Measurements from ENCODE around the gene PCDH15. TPM values are rescaled to one million over a fixed set of nuclear protein-coding genes. Genes with fewer than 3 reads are reported as not detected.

The PCDH15 gene
- total and polyA plus RNA-seq, 2 experiments from 2014 or later = 0.29 to 0.66 TPM

DNA sequence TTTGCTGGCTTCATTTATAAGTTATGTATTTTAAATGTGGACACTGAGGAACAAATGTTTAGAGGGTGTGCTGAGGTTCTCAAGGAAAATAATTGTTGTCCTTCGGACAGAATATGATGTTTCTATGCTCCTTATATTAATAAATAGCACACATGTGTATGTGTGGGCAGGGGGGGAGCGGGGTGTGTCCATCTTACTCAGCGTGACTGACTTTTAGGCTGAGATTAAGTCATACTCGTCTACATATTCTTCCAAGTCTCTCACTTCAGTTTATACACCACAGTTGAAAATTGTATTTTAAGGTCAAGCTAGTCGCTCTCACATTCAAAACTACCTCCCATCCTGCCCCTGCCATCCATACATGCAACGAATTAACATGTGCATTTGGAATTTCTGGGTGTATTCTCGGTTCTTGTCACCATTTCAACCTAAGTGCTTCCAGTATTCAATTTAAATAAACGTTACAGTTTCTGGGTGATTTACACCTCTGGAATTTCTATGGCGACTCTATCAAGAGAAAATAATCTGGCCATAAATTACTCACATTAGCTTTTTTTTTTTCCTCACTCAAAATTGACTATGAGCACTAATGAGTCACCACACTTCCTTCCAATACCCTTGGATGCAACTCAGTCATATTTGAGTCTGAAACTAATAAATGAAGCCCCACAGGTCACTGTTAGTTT lies 3.3 kb downstream of the PCDH15 start:
- Histone ChIP-seq H3K79me2 (replicated peaks; ENCODE audit: insufficient read depth) (no peaks in the 10 kb centered on the region), H3K4me3 (no peak overlapping the region), H3K27me3 (ENCODE audit: insufficient read depth) (no peaks in the 10 kb centered on the region), H3K36me3 (ENCODE audit: insufficient read depth) (no peaks in the 10 kb centered on the region), H3F3A (replicated peaks; ENCODE audit: low read depth) (no peaks in the 10 kb centered on the region), H3K4me1 (ENCODE audit: insufficient read depth) (peaks cover 15% of the 10 kb centered on the region; the same call in 1 of the 2 replicates), H3K9me2 (ENCODE audit: insufficient read depth) (no peaks in the 10 kb centered on the region), H3K27ac (ENCODE audit: low read depth) (no peak overlapping the region), H4K20me1 (replicated peaks; ENCODE audit: insufficient read depth) (no peaks in the 10 kb centered on the region), H3K4me2 (no peak overlapping the region), H2AFZ (no peak overlapping the region)
- Mint-ChIP-seq H3K4me1 (peaks cover 10% of the 10 kb centered on the region), H3K27me3 (ENCODE audit: insufficient read depth, low read depth, poor library complexity) (no peaks in the 10 kb centered on the region), H3K9me3 (no peaks in the 10 kb centered on the region), H3K27ac (no peak overlapping the region), H3K36me3 (ENCODE audit: low read depth) (no peaks in the 10 kb centered on the region), H3K4me3 (no peak overlapping the region)
- TF ChIP-seq CREB1 (CRISPR knock-in tag; IDR thresholded peaks at IDR 0.05; ENCODE audit: low read depth) (no peak), EZH2 (IDR thresholded peaks at IDR 0.05; ENCODE audit: low read depth, unreplicated experiment) (no peak), EZH2phosphoT487 (IDR thresholded peaks at IDR 0.05; ENCODE audit: unreplicated experiment) (no peak), ZNF331 (CRISPR knock-in tag; IDR thresholded peaks at IDR 0.05; ENCODE audit: low read depth) (no peak), NANOG (IDR thresholded peaks at IDR 0.05; ENCODE audit: borderline replicate concordance) (no peak), ZNF114 (CRISPR knock-in tag; IDR thresholded peaks at IDR 0.05) (no peak)
- TF ChIP-seq, protein P1, sequence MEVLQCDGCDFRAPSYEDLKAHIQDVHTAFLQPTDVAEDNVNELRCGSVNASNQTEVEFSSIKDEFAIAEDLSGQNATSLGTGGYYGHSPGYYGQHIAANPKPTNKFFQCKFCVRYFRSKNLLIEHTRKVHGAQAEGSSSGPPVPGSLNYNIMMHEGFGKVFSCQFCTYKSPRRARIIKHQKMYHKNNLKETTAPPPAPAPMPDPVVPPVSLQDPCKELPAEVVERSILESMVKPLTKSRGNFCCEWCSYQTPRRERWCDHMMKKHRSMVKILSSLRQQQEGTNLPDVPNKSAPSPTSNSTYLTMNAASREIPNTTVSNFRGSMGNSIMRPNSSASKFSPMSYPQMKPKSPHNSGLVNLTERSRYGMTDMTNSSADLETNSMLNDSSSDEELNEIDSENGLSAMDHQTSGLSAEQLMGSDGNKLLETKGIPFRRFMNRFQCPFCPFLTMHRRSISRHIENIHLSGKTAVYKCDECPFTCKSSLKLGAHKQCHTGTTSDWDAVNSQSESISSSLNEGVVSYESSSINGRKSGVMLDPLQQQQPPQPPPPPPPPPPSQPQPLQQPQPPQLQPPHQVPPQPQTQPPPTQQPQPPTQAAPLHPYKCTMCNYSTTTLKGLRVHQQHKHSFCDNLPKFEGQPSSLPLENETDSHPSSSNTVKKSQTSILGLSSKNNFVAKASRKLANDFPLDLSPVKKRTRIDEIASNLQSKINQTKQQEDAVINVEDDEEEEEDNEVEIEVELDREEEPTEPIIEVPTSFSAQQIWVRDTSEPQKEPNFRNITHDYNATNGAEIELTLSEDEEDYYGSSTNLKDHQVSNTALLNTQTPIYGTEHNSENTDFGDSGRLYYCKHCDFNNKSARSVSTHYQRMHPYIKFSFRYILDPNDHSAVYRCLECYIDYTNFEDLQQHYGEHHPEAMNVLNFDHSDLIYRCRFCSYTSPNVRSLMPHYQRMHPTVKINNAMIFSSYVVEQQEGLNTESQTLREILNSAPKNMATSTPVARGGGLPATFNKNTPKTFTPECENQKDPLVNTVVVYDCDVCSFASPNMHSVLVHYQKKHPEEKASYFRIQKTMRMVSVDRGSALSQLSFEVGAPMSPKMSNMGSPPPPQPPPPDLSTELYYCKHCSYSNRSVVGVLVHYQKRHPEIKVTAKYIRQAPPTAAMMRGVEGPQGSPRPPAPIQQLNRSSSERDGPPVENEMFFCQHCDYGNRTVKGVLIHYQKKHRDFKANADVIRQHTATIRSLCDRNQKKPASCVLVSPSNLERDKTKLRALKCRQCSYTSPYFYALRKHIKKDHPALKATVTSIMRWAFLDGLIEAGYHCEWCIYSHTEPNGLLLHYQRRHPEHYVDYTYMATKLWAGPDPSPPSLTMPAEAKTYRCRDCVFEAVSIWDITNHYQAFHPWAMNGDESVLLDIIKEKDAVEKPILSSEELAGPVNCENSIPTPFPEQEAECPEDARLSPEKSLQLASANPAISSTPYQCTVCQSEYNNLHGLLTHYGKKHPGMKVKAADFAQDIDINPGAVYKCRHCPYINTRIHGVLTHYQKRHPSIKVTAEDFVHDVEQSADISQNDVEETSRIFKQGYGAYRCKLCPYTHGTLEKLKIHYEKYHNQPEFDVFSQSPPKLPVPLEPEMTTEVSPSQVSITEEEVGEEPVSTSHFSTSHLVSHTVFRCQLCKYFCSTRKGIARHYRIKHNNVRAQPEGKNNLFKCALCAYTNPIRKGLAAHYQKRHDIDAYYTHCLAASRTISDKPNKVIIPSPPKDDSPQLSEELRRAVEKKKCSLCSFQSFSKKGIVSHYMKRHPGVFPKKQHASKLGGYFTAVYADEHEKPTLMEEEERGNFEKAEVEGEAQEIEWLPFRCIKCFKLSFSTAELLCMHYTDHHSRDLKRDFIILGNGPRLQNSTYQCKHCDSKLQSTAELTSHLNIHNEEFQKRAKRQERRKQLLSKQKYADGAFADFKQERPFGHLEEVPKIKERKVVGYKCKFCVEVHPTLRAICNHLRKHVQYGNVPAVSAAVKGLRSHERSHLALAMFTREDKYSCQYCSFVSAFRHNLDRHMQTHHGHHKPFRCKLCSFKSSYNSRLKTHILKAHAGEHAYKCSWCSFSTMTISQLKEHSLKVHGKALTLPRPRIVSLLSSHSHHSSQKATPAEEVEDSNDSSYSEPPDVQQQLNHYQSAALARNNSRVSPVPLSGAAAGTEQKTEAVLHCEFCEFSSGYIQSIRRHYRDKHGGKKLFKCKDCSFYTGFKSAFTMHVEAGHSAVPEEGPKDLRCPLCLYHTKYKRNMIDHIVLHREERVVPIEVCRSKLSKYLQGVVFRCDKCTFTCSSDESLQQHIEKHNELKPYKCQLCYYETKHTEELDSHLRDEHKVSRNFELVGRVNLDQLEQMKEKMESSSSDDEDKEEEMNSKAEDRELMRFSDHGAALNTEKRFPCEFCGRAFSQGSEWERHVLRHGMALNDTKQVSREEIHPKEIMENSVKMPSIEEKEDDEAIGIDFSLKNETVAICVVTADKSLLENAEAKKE (CRISPR knock-in tag; IDR thresholded peaks at IDR 0.05) = no peak
- TF ChIP-seq, protein P2, sequence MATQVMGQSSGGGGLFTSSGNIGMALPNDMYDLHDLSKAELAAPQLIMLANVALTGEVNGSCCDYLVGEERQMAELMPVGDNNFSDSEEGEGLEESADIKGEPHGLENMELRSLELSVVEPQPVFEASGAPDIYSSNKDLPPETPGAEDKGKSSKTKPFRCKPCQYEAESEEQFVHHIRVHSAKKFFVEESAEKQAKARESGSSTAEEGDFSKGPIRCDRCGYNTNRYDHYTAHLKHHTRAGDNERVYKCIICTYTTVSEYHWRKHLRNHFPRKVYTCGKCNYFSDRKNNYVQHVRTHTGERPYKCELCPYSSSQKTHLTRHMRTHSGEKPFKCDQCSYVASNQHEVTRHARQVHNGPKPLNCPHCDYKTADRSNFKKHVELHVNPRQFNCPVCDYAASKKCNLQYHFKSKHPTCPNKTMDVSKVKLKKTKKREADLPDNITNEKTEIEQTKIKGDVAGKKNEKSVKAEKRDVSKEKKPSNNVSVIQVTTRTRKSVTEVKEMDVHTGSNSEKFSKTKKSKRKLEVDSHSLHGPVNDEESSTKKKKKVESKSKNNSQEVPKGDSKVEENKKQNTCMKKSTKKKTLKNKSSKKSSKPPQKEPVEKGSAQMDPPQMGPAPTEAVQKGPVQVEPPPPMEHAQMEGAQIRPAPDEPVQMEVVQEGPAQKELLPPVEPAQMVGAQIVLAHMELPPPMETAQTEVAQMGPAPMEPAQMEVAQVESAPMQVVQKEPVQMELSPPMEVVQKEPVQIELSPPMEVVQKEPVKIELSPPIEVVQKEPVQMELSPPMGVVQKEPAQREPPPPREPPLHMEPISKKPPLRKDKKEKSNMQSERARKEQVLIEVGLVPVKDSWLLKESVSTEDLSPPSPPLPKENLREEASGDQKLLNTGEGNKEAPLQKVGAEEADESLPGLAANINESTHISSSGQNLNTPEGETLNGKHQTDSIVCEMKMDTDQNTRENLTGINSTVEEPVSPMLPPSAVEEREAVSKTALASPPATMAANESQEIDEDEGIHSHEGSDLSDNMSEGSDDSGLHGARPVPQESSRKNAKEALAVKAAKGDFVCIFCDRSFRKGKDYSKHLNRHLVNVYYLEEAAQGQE (IDR thresholded peaks at IDR 0.05; ENCODE audit: unreplicated experiment) = no peak
- ATAC-seq = no peak
- DNase-seq (ENCODE audit: low spot score) = no peak
